ENCODE measurements around the gene EVC2.

Gene EVC2

DNA sequence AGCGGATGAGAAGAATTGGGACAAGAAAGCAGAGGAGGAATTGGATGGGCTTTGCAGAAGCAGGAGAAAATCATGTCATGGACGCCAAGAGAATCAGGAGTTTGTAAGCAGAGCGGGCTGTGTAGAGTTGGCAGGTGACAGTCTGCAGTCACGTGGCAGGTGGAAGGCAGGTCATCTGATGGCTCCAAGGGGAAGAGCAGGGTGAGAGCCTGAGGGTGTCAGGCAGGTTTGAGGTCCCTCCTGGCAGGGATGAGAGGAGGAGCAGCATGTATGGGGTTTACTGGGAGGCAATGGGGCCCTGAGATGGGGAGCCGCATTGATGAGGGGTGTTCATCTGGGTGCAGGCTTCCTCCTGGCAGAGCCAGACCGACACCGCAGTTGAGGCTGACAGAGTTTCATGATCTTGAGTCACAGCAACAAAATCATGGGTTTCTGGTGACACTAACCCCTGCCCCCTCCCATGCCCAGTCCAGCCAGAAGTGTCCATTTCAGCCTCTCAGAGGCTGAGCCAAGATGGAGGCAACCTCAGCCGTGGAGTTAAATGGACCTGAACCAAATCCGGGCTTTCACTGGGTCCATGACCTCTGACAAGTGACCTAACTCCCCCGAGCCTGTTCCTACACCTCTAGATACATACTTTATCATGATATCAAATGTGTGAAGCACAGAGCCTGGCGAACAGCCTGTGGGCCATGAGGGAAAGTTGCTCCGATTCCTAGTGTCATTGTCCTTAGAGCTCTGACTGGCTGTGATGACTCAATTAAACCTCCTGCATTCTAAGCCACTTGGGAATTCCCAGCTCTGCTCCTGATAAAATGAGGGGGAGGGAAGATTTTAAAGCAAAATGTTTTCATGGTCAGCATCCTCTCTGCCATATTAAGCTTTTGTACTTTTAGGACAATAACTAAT, 38.7 kb upstream of the EVC2 start:
- H3F3A ChIP-seq (ENCODE audit: insufficient read depth, low read length), result no peaks in the 10 kb centered on the region
- TF ChIP-seq EZH2 (optimal IDR thresholded peaks at IDR 0.05; ENCODE audit: low read depth, low read length) (no peak), EZH2phosphoT487 (IDR thresholded peaks at IDR 0.05; ENCODE audit: low read length) (no peak), CTCF (IDR thresholded peaks at IDR 0.05; ENCODE audit: low read length) (no peak)
- H3K27me3 ChIP-seq (replicated peaks; ENCODE audit: insufficient read depth, low read length), result no peaks in the 10 kb centered on the region
- H3K9me2 ChIP-seq (replicated peaks; ENCODE audit: insufficient read depth, low read length), result no peaks in the 10 kb centered on the region
- no peak overlapping the region for H3K4me2 ChIP-seq (ENCODE audit: low read depth, low read length)
- H3K27ac ChIP-seq (ENCODE audit: low read length), result no peak overlapping the region
- no peak overlapping the region for H3K4me3 ChIP-seq (ENCODE audit: low read length)
- H3K4me1 ChIP-seq (ENCODE audit: low read length), result no peaks in the 10 kb centered on the region
- no peaks in the 10 kb centered on the region for H4K20me1 ChIP-seq (ENCODE audit: insufficient read depth, low read length)
- no peak for DNase-seq
- H3K36me3 ChIP-seq (replicated peaks; ENCODE audit: insufficient read depth, low read length), result 0 out of 2 replicates have a peak, but pooled peaks cover 10% of the 10 kb centered on the region
- H3K9me3 ChIP-seq (replicated peaks; ENCODE audit: insufficient read depth, low read length), result no peaks in the 10 kb centered on the region
- no peak overlapping the region for H3K9ac ChIP-seq (ENCODE audit: low read length)
- no peaks in the 10 kb centered on the region for H3K79me2 ChIP-seq (ENCODE audit: low read length)
- H2AFZ ChIP-seq (ENCODE audit: low read length), result no peak overlapping the region

DNA sequence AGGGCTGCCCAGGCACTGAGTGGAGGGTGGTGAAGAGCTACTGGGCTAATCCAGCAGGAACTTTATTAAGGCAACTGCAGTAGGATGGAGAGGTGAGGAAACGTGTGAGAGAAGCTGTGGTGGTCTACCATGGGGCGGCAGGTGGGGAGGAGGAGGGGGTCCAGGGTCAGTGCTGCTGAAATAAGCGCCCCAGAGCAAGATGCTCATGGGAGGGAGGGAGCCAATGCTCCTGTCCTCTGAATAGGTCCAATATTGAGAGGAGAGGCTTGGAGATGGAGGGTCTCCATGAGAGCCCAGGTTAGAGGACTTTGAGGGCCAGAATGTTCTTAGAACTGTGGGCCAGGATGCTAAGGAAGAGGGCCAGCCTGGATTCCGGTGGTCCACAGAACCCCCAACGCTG, 37.9 kb upstream of the EVC2 start:
- no peak overlapping the region for H3K4me3 ChIP-seq (ENCODE audit: low read length)
- H4K20me1 ChIP-seq (ENCODE audit: insufficient read depth, low read length), result no peaks in the 10 kb centered on the region
- DNase-seq, result no peak
- no peaks in the 10 kb centered on the region for H3F3A ChIP-seq (ENCODE audit: insufficient read depth, low read length)
- no peaks in the 10 kb centered on the region for H3K9me2 ChIP-seq (replicated peaks; ENCODE audit: insufficient read depth, low read length)
- H3K9me3 ChIP-seq (replicated peaks; ENCODE audit: insufficient read depth, low read length), result no peaks in the 10 kb centered on the region
- no peak overlapping the region for H3K27ac ChIP-seq (ENCODE audit: low read length)
- H3K79me2 ChIP-seq (ENCODE audit: low read length), result no peaks in the 10 kb centered on the region
- no peak overlapping the region for H3K9ac ChIP-seq (ENCODE audit: low read length)
- H3K27me3 ChIP-seq (replicated peaks; ENCODE audit: insufficient read depth, low read length), result no peaks in the 10 kb centered on the region
- no peak for TF ChIP-seq EZH2phosphoT487 (IDR thresholded peaks at IDR 0.05; ENCODE audit: low read length)
- no peak for TF ChIP-seq EZH2 (optimal IDR thresholded peaks at IDR 0.05; ENCODE audit: low read depth, low read length)
- no peak for TF ChIP-seq CTCF (IDR thresholded peaks at IDR 0.05; ENCODE audit: low read length)
- H3K4me2 ChIP-seq (ENCODE audit: low read depth, low read length), result no peak overlapping the region
- 0 out of 2 replicates have a peak, but pooled peaks cover 10% of the 10 kb centered on the region for H3K36me3 ChIP-seq (replicated peaks; ENCODE audit: insufficient read depth, low read length)
- H3K4me1 ChIP-seq (ENCODE audit: low read length), result no peaks in the 10 kb centered on the region
- H2AFZ ChIP-seq (ENCODE audit: low read length), result no peak overlapping the region

DNA sequence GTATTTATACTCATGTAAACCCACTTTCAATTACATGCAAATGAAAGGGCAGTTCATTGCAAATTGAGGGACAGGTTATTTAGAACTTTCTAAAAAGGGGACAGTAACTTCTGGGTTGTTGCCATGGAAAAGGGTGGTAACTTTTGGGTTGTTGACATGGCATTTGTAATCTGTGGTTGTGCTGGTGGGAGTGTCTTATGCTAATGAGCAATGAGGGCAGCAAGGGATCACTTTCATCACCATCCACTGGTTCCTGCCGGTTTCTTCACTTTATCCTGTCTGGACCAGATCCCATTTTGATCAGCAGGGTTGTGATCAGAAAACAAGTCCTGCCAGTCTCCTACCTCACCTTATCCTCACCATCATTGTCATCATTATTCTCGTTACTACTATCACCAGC, 34.6 kb upstream of the EVC2 start:
- Histone ChIP-seq H3K9ac (ENCODE audit: low read length) (no peak overlapping the region), H3K27ac (ENCODE audit: low read length) (no peak overlapping the region), H3F3A (ENCODE audit: insufficient read depth, low read length) (no peaks in the 10 kb centered on the region), H3K4me1 (ENCODE audit: low read length) (no peaks in the 10 kb centered on the region), H3K79me2 (ENCODE audit: low read length) (no peaks in the 10 kb centered on the region), H2AFZ (ENCODE audit: low read length) (no peak overlapping the region), H3K9me3 (replicated peaks; ENCODE audit: insufficient read depth, low read length) (no peaks in the 10 kb centered on the region), H4K20me1 (ENCODE audit: insufficient read depth, low read length) (no peaks in the 10 kb centered on the region), H3K36me3 (replicated peaks; ENCODE audit: insufficient read depth, low read length) (peaks cover 10% of the 10 kb centered on the region; the same call in 1 of the 2 replicates), H3K4me3 (ENCODE audit: low read length) (no peak overlapping the region), H3K4me2 (ENCODE audit: low read depth, low read length) (no peak overlapping the region), H3K27me3 (replicated peaks; ENCODE audit: insufficient read depth, low read length) (no peaks in the 10 kb centered on the region), H3K9me2 (replicated peaks; ENCODE audit: insufficient read depth, low read length) (no peaks in the 10 kb centered on the region)
- DNase-seq, result no peak
- TF ChIP-seq EZH2phosphoT487 (IDR thresholded peaks at IDR 0.05; ENCODE audit: low read length) (no peak), CTCF (IDR thresholded peaks at IDR 0.05; ENCODE audit: low read length) (no peak)

All from MM.1S (cell line).